ENCODE data around the gene NIPBL. TPM values are rescaled to one million over a fixed set of nuclear protein-coding genes. Genes with fewer than 3 reads are reported as not detected.
A peak's percentile ranks its signal among the peaks of the same experiment; 100 is the strongest.

NIPBL gene
- total RNA-seq, 1 donor from 2014 or later, result 61.5 TPM

GRCh38 chr5:36875051-36875789 is 1.3 kb upstream of the NIPBL start:
- Mint-ChIP-seq H3K4me3 (ENCODE audit: unreplicated experiment) (peak overlapping the region; percentile 96), H3K4me1 (ENCODE audit: unreplicated experiment) (peaks cover 12% of the 10 kb centered on the region), H3K27me3 (ENCODE audit: unreplicated experiment) (peaks cover 13% of the 10 kb centered on the region), H3K9me3 (ENCODE audit: unreplicated experiment) (no peaks in the 10 kb centered on the region), H3K27ac (ENCODE audit: unreplicated experiment) (peak overlapping the region; percentile 95), H3K36me3 (ENCODE audit: low read depth, unreplicated experiment) (peaks cover 6% of the 10 kb centered on the region)
- DNase-seq (ENCODE audit: low spot score), result peak; percentile 57
- no peak for TF ChIP-seq CTCF (IDR thresholded peaks at IDR 0.05; ENCODE audit: unreplicated experiment)

- Mint-ChIP-seq H3K36me3 (ENCODE audit: low read depth, unreplicated experiment) (peaks cover 6% of the 10 kb centered on the region), H3K4me3 (ENCODE audit: unreplicated experiment) (peak overlapping the region; percentile 96), H3K4me1 (ENCODE audit: unreplicated experiment) (peaks cover 8% of the 10 kb centered on the region), H3K27me3 (ENCODE audit: unreplicated experiment) (peaks cover 13% of the 10 kb centered on the region), H3K9me3 (ENCODE audit: unreplicated experiment) (no peaks in the 10 kb centered on the region), H3K27ac (ENCODE audit: unreplicated experiment) (peak overlapping the region; percentile 95)
- no peak for TF ChIP-seq CTCF (IDR thresholded peaks at IDR 0.05; ENCODE audit: unreplicated experiment)
- peak; percentile 82 for DNase-seq (ENCODE audit: low spot score)
These were observed 725 bp upstream of the NIPBL start for GRCh38 chr5:36875790-36876298.

- no peak for TF ChIP-seq CTCF (IDR thresholded peaks at IDR 0.05; ENCODE audit: unreplicated experiment)
- Mint-ChIP-seq H3K4me3 (ENCODE audit: unreplicated experiment) (peak overlapping the region; percentile 96), H3K27ac (ENCODE audit: unreplicated experiment) (peak overlapping the region; percentile 99), H3K9me3 (ENCODE audit: unreplicated experiment) (no peaks in the 10 kb centered on the region), H3K4me1 (ENCODE audit: unreplicated experiment) (peaks cover 12% of the 10 kb centered on the region), H3K27me3 (ENCODE audit: unreplicated experiment) (peaks cover 13% of the 10 kb centered on the region), H3K36me3 (ENCODE audit: low read depth, unreplicated experiment) (peaks cover 6% of the 10 kb centered on the region)
- DNase-seq (ENCODE audit: low spot score), result peak; percentile 64
These were observed 547 bp downstream of the NIPBL start for GRCh38 chr5:36876965-36877666.

- no peak for TF ChIP-seq CTCF (IDR thresholded peaks at IDR 0.05; ENCODE audit: unreplicated experiment)
- Mint-ChIP-seq H3K4me3 (ENCODE audit: unreplicated experiment) (peak overlapping the region; percentile 96), H3K9me3 (ENCODE audit: unreplicated experiment) (no peaks in the 10 kb centered on the region), H3K36me3 (ENCODE audit: low read depth, unreplicated experiment) (peaks cover 6% of the 10 kb centered on the region), H3K27me3 (ENCODE audit: unreplicated experiment) (peaks cover 13% of the 10 kb centered on the region), H3K27ac (ENCODE audit: unreplicated experiment) (peak overlapping the region; percentile 99), H3K4me1 (ENCODE audit: unreplicated experiment) (peaks cover 14% of the 10 kb centered on the region)
- no peak for DNase-seq (ENCODE audit: low spot score)
These were observed 1.3 kb downstream of the NIPBL start for GRCh38 chr5:36877667-36878391.
